Thyroid gland (tissue), 4 donors: ENCODE results near the gene MYCN. TPM values are rescaled to one million over a fixed set of nuclear protein-coding genes. Genes with fewer than 3 reads are reported as not detected.
"Not testable (repeated sequence)": the region's sequence is repeated elsewhere in the genome, so short reads cannot be mapped to it uniquely, and the experiment has no call there.

ENCODE experiments used
- DNase-seq, 2 donors: peaks; one replicate each; pipeline ENCODE4 v3.0.0-alpha.2; 2019
- H3K27ac ChIP-seq, 3 donors: fragments of 200-600 bp; sonication (generic); 1 replicate in 2 of 3; 2 replicates in 1 of 3; pipeline ENCODE4 v1.5.1; 2016 to 2019; ENCODE audit warnings: mild to moderate bottlenecking in 1 of 3, moderate library complexity in 1 of 3
- H3K27me3 ChIP-seq: fragments of 200-600 bp; sonication (generic); one replicate; pipeline ENCODE4 v1.5.1; 2019
- H3K36me3 ChIP-seq, 2 donors: fragments of 200-600 bp; sonication (generic); one replicate each; pipeline ENCODE4 v1.5.1; 2016 to 2019
- H3K4me1 ChIP-seq, 2 donors: fragments of 200-600 bp; sonication (generic); one replicate each; pipeline ENCODE4 v1.5.1; 2017 to 2019
- H3K4me3 ChIP-seq, 3 donors: fragments of 200-600 bp; sonication (generic); replicated peaks in 1 of 3; 1 replicate in 2 of 3; 2 replicates in 1 of 3; pipeline ENCODE4 v1.5.1; 2016; ENCODE audit warnings: mild to moderate bottlenecking in 1 of 3
- H3K9me3 ChIP-seq: fragments of 200-600 bp; sonication (generic); one replicate; pipeline ENCODE4 v1.5.1; 2017
- POLR2A ChIP-seq, 2 donors: fragments of 450-650 bp; IDR thresholded peaks; one replicate each; pipeline ENCODE4 v1.6.1; 2017; ENCODE audit warnings: antibody characterized with exemption in 2 of 2, mild to moderate bottlenecking in 2 of 2, moderate library complexity in 1 of 2
- WGBS, 2 donors: methylation state at CpG; one replicate each; pipeline ENCODE4 v1.1.5; 2017; 5-methylcytosine and 5-hydroxymethylcytosine counted together
- intact Hi-C: fragments of 100-400 bp; cut with DNase I; formaldehyde crosslinking; loops from one replicate; pipeline ENCODE4 v1.15.1; 2023
- total RNA-seq, 4 donors: library from RNA; depleted of rRNA; stranded (reverse); fragments of >200 nt; gene quantifications; one replicate each; pipeline ENCODE4 v1.2.3, GENCODE V29; 2016
- TF ChIP-seq, protein P1 (sequence below), 6 experiments: fragments of 200-600 bp in 3 of 6; fragments of 450-650 bp in 3 of 6; sonication (generic) in 3 of 6; IDR thresholded peaks; one replicate each; pipeline ENCODE4 v1.5.1; 2016 to 2019; ENCODE audit warnings: antibody characterized with exemption in 6 of 6, mild to moderate bottlenecking in 2 of 6, inconsistent platforms in 1 of 6, moderate library complexity in 1 of 6

The MYCN gene
- total RNA-seq, 4 donors from 2014 or later: 5.9 to 13.3 (median 10.1) TPM

DNA sequence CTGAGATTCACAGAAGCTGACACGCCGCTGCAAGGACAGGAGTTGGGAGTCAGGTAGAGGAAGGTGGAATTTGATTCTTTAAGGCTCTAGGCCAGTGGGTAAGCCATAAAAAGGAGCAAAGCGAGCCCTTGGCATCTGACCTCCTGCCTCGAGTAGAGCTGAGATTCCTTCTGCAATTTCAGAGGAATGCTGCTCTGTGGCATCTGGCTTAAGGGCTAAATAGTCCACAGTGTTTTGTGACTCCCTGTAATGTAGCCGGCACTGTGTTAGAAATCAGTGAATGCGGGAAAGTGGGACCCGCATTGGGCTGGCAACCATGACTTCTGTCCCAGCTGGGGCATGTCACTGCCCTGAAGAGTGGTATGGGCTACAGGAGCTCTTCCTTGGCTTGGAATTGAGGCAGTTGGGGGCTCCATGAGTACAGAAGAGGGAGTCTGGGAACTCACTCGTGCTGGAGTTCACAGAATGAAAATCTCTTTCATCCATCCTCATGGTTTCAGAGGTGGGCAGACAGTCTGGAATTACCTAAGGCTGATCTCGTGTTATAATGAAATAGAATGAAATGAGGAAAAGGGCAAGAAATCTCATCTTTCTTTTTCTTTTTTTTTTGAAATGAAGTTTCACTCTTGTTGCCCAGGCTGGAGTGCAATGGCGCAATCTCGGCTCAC, 12.7 kb upstream of the MYCN start:
- Histone ChIP-seq H3K36me3 (no peaks in the 10 kb centered on the region), H3K9me3 (no peaks in the 10 kb centered on the region), H3K27ac (no peak overlapping the region), H3K4me1 (no peaks in the 10 kb centered on the region), H3K4me3 (no peak overlapping the region), H3K27me3 (no peaks in the 10 kb centered on the region)
- no peak for DNase-seq
- intact Hi-C loops: no loop called here
- 88 to 95% methylated on average over 11 of the region's 11 CpGs for WGBS, 2 donors
- TF ChIP-seq, protein P1, sequence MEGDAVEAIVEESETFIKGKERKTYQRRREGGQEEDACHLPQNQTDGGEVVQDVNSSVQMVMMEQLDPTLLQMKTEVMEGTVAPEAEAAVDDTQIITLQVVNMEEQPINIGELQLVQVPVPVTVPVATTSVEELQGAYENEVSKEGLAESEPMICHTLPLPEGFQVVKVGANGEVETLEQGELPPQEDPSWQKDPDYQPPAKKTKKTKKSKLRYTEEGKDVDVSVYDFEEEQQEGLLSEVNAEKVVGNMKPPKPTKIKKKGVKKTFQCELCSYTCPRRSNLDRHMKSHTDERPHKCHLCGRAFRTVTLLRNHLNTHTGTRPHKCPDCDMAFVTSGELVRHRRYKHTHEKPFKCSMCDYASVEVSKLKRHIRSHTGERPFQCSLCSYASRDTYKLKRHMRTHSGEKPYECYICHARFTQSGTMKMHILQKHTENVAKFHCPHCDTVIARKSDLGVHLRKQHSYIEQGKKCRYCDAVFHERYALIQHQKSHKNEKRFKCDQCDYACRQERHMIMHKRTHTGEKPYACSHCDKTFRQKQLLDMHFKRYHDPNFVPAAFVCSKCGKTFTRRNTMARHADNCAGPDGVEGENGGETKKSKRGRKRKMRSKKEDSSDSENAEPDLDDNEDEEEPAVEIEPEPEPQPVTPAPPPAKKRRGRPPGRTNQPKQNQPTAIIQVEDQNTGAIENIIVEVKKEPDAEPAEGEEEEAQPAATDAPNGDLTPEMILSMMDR (IDR thresholded peaks at IDR 0.05): no peak
- TF ChIP-seq POLR2A (IDR thresholded peaks at IDR 0.05): no peak

DNA sequence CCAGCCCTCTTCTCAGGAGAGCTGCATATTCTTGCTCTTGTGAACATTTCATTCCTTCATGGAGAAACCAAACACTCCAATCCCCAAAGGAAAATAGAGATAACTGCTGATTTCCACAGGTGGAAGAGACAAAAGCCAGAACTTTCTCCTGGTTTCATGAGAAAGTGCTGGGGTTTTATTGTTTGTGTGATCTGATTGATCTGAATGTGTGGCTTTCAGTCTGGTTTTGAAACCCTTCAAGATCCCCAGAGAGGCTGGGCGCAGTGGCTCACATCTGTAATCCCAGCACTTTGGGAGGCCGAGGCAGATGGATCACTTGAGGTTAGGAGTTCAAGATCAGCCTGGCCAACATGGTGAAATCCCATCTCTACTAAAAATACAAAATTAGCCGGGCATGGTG, 11.3 kb upstream of the MYCN start:
- H3K27ac ChIP-seq, intact Hi-C loops, DNase-seq, H3K27me3 ChIP-seq, H3K4me3 ChIP-seq, H3K9me3 ChIP-seq, H3K4me1 ChIP-seq, H3K36me3 ChIP-seq: not testable (repeated sequence)
- WGBS, 2 donors: 83 to 88% methylated on average over 3 of the region's 3 CpGs

DNA sequence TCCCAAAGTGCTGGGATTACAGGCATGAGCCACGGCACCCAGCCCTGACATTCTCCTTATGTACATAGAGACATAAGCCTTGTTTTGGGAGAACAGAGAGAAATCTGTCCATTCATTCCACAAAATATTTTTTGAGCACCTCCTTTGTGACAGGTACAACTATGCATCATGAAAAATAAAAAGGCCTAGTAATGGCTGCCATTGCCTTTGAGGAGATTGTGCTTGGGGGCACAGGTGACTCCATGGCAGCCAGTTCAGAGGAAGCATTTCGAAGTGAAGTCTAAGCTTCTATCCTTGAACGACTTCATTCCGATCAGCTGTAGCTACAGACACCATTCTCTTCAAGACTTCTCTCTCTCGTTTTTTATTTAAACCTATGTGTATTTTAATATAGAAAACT, 10.5 kb upstream of the MYCN start:
- DNase-seq: no peak
- Histone ChIP-seq H3K4me3 (no peak overlapping the region), H3K27me3 (no peaks in the 10 kb centered on the region), H3K27ac (no peak overlapping the region), H3K4me1 (no peaks in the 10 kb centered on the region), H3K9me3 (no peaks in the 10 kb centered on the region), H3K36me3 (no peaks in the 10 kb centered on the region)
- WGBS, 2 donors: 90 to 91% methylated on average over 5 of the region's 5 CpGs
- intact Hi-C loops: loop anchor here (10.0 kb wide), 1 partner anchor 575 kb away; no protein-coding TSS in a partner anchor
- no peak for TF ChIP-seq POLR2A (IDR thresholded peaks at IDR 0.05)
- TF ChIP-seq, protein P1 (IDR thresholded peaks at IDR 0.05): no peak

DNA sequence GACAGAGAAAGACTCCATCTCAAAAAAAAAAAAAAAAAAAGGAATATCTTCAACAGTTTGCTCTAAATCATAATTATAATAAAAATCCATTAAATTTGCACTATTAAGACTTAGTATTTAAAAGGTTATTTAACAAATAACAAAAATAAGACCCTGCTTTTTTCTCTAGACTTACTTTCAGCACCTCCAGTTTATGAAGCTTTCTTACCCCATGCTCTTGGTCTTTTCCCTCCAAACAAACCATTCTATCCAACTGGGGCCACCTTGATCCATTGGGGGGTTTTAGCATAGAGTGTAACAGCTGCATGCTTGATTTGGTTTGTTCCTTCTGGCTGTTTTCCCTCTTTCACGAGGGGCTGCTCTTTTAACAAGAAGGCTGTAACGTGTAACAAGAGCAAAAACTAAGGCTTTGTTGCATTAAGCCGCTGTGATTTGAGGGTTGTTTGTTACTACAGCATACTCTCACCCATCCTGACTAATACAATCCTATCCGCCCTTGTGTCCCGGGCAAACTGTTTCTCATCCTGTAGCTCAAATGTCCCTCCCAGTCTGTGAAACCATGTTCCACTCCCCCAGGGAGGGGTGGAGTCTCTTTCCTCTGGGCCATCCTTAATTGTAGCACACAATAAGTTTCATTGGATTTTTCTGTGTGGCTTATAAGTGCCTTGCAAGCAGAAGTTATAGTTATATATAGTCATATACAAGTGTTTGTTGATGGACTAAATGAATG, 9.6 kb upstream of the MYCN start:
- DNase-seq: no peak
- H3K27ac ChIP-seq: no peak overlapping the region
- H3K36me3 ChIP-seq: no peaks in the 10 kb centered on the region
- 83 to 86% methylated on average over 5 of the region's 5 CpGs for WGBS, 2 donors
- no peaks in the 10 kb centered on the region for H3K27me3 ChIP-seq
- no peaks in the 10 kb centered on the region for H3K4me1 ChIP-seq
- intact Hi-C loops: loop anchor here (10.0 kb wide), 1 partner anchor 574 kb away; no protein-coding TSS in a partner anchor
- TF ChIP-seq, protein P1 (IDR thresholded peaks at IDR 0.05): no peak
- no peaks in the 10 kb centered on the region for H3K9me3 ChIP-seq
- no peak overlapping the region for H3K4me3 ChIP-seq

DNA sequence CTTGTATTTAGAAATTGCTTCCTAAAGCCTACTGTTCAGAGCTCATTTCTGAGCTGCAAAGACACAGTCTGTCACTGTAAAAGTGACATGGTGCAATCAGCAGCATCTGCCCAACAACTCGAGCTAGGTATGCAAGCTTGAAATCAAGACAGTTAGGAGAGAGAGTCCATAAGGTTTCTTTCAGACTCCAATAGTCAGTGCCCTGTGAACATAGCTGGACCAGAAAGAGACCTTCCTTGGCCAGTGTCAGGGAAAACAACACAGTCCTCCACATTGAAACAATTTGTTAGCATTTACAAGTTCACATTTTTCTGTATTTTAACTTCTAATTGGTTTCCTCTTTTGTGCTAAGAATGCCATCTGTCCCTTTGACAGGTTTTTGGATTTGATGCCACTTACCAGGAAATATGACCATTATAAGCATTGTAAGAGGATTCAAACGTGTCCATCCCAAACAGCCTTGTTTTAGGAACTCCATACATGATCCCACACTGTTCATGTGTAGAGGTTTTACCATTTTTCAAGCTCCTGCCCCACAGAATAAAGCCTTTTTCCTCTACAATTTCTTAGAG, 8.9 kb upstream of the MYCN start:
- WGBS, 2 donors: 60 to 69% methylated on average over 2 of the region's 2 CpGs
- Histone ChIP-seq H3K9me3 (no peaks in the 10 kb centered on the region), H3K27me3 (no peaks in the 10 kb centered on the region), H3K27ac (no peak overlapping the region), H3K4me3 (no peak overlapping the region), H3K36me3 (no peaks in the 10 kb centered on the region), H3K4me1 (no peaks in the 10 kb centered on the region)
- TF ChIP-seq, protein P1 (IDR thresholded peaks at IDR 0.05): no peak
- TF ChIP-seq POLR2A (IDR thresholded peaks at IDR 0.05): no peak
- intact Hi-C loops: loop anchor here (10.0 kb wide), 1 partner anchor 573 kb away; no protein-coding TSS in a partner anchor
- DNase-seq: no peak
